GM19099 (cell line): ENCODE data around the gene PIK3CB.

Experiments used
- POLR2A ChIP-seq: IDR thresholded peaks from 3 replicates; pipeline ENCODE4 v1.6.1; 2011; ENCODE audit warnings: low read depth; ENCODE audit not compliant: insufficient read length; ENCODE audit errors: extremely low read depth

Gene PIK3CB

GRCh38 chr3:138854204-138854603, 19.5 kb upstream of the PIK3CB start:
- no peak for TF ChIP-seq POLR2A

GRCh38 chr3:138850151-138850550, 15.4 kb upstream of the PIK3CB start:
- no peak for TF ChIP-seq POLR2A

GRCh38 chr3:138849222-138849940, 14.7 kb upstream of the PIK3CB start:
- TF ChIP-seq POLR2A = no peak

GRCh38 chr3:138848696-138849095, 14.0 kb upstream of the PIK3CB start:
- TF ChIP-seq POLR2A = no peak

GRCh38 chr3:138846262-138846791, 11.6 kb upstream of the PIK3CB start:
- no peak for TF ChIP-seq POLR2A

GRCh38 chr3:138845771-138846173, 11.0 kb upstream of the PIK3CB start:
- TF ChIP-seq POLR2A = no peak

- no peak for TF ChIP-seq POLR2A
Observed at GRCh38 chr3:138845181-138845601, 10.5 kb upstream of the PIK3CB start.

- TF ChIP-seq POLR2A = no peak
Observed at GRCh38 chr3:138842483-138843188, 7.9 kb upstream of the PIK3CB start.

GRCh38 chr3:138835397-138835757, 649 bp upstream of the PIK3CB start:
- TF ChIP-seq POLR2A = no peak

- TF ChIP-seq POLR2A = no peak
Observed at GRCh38 chr3:138833899-138834595, 681 bp downstream of the PIK3CB start.

GRCh38 chr3:138829886-138830510, 4.7 kb downstream of the PIK3CB start:
- TF ChIP-seq POLR2A = no peak

- TF ChIP-seq POLR2A = no peak
Observed at GRCh38 chr3:138829097-138829496, 5.6 kb downstream of the PIK3CB start.

- no peak for TF ChIP-seq POLR2A
Observed at GRCh38 chr3:138827222-138827621, 7.5 kb downstream of the PIK3CB start.

GRCh38 chr3:138825336-138825735, 9.4 kb downstream of the PIK3CB start:
- no peak for TF ChIP-seq POLR2A

- TF ChIP-seq POLR2A = no peak
Observed at GRCh38 chr3:138824114-138824506, 10.6 kb downstream of the PIK3CB start.

GRCh38 chr3:138818185-138818860, 16.4 kb downstream of the PIK3CB start:
- no peak for TF ChIP-seq POLR2A
